Fibroblast of lung (primary cell): ENCODE results near the gene DEK.

Experiments
- EZH2 ChIP-seq: IDR thresholded peaks from 2 replicates; pipeline ENCODE4 v1.5.1; 2012; ENCODE audit warnings: low read length, control low read depth, mild to moderate bottlenecking; ENCODE audit errors: missing control alignments
- TF ChIP-seq, protein P1 (sequence below), 2 donors: IDR thresholded peaks in 1 of 2; conservative IDR thresholded peaks in 1 of 2; 1 replicate in 1 of 2; 2 replicates in 1 of 2; pipeline ENCODE4 v1.5.1; 2011 to 2012; ENCODE audit warnings: low read length in 2 of 2, control low read depth in 1 of 2, inconsistent platforms in 1 of 2, low read depth in 1 of 2, mild to moderate bottlenecking in 1 of 2

DNA sequence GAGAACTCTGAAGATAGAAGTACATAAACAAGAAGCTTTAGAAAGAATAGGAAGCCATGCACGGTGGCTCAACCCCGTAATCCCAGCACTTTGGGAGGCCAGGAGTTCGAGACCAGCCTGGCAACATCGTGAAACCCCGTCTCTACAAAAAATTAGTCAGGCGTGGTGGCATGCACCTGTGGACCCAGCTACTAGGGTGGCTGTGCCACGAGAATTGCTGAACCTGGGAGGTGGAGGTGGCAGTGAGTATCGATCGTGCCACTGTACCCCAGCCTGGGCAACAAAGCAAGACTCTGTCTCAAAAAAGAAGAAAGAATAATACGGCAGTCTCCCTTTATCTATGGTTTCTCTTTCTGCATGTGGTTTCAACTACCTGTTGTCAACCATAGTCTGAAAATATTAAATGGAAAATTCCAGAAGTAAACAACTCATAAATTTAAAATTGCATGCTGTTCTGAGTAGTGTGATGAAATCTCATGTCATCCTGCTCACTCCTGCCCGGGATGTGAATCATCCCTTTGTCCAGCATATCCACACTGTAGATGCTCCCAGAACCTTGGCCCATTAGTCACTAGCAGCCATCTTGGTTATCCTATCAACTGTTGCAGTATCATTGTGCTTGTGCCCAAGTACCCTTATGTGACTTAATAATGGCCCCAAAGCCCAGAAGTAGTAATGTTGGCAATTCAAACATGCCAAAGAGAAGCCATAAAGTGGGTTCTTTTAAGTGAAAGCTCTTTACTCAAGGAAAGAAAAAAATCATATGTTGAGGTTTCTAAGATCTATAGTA is 22.1 kb downstream of the DEK start:
- TF ChIP-seq, protein P1, sequence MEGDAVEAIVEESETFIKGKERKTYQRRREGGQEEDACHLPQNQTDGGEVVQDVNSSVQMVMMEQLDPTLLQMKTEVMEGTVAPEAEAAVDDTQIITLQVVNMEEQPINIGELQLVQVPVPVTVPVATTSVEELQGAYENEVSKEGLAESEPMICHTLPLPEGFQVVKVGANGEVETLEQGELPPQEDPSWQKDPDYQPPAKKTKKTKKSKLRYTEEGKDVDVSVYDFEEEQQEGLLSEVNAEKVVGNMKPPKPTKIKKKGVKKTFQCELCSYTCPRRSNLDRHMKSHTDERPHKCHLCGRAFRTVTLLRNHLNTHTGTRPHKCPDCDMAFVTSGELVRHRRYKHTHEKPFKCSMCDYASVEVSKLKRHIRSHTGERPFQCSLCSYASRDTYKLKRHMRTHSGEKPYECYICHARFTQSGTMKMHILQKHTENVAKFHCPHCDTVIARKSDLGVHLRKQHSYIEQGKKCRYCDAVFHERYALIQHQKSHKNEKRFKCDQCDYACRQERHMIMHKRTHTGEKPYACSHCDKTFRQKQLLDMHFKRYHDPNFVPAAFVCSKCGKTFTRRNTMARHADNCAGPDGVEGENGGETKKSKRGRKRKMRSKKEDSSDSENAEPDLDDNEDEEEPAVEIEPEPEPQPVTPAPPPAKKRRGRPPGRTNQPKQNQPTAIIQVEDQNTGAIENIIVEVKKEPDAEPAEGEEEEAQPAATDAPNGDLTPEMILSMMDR (conservative IDR thresholded peaks at IDR 0.05 in 1 of 2, IDR thresholded peaks at IDR 0.05 in 1 of 2; ENCODE audit: low read depth in 1 of 2, low read length in 2 of 2) = no peak
- no peak for TF ChIP-seq EZH2
